ENCODE data around the gene MIDN. TPM values are rescaled to one million over a fixed set of nuclear protein-coding genes. Genes with fewer than 3 reads are reported as not detected.

The MIDN gene
- polyA plus RNA-seq, 2 of the 4 experiments (the other 2 are of a cell fraction): 9.1 to 31.4 TPM

DNA sequence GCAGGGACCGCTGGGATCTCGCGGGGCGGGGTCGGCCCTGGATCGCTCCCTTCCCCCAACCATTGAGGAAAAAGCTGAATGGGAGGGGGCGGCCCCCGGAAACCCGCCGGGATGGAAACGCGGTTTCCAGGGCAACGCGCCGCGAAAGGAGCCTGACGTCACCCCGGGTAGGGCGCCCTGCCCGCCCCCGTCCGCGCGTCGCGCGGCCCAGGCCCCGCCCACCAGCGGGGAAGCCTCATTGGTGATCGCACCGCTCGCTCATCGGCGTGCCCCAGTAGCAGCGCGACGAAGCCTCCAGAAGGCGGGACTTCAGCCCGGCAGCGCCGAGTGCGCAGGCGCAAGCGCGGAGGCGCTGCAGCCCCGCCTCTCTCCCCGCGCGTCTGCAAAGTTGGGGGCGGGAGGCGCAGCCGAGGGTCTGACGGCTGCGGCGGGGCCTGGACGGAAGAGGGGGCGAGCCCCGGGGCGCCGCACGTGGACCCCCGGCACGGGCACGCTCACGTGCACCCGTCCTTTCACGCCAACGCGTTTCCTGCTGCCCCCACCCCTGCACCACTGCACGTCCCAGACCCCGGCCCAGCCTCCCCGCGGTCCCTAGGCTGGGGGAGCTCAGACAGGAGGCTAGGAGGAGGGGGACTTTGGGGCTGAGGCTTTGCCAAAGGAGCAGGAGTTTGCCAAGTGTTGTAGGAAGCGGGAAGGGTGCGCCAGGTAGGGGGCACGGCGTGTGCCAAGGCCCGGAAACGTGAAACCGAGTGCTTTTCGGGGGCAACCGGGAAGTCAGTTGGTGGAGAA lies 12.6 kb downstream of the MIDN start:
- peak overlapping the region; percentile 73 for H3K4me3 ChIP-seq
- peak overlapping the region; percentile 100 for H3K4me2 ChIP-seq
- POLR2A ChIA-PET: interaction anchor here (0.8 to 2.0 kb wide), 3 partner anchors 8 to 17 kb away, joined by 3 to 14 read pairs (median 10); partner anchors contain the start of gene CIRBP
- peaks cover 76% of the 10 kb centered on the region for H3K4me1 ChIP-seq
- ATAC-seq (peak; percentile 32 to 67), FAIRE-seq (no peak), DNase-seq (ENCODE audit: low read depth in 1 of 2, low spot score in 1 of 2) (peak; percentile 69 to 95)
- H3K27ac ChIP-seq: peak overlapping the region; percentile 98 to 100
- WGBS (ENCODE audit: missing lambda C conversion rate): 2% methylated on average over 28 of the region's 83 CpGs
- H3K9me3 ChIP-seq: no peaks in the 10 kb centered on the region
- CTCF ChIA-PET: interaction anchor here (0.6 to 18.7 kb wide), 3 partner anchors 9 to 68 kb away, joined by 3 to 500 read pairs (median 6); partner anchors contain the start of gene ATP5F1D
- TF ChIP-seq POLR2A (IDR thresholded peaks at IDR 0.05; ENCODE audit: low read length) (peak; percentile 15; the same call in 1 of the 2 replicates), JUN (IDR thresholded peaks at IDR 0.05) (no peak; a peak in 2 of 5 replicates), POLR2AphosphoS2 (conservative IDR thresholded peaks at IDR 0.05; ENCODE audit: low read length) (peak; percentile 2; the same call in 1 of the 2 replicates), PBX3 (IDR thresholded peaks at IDR 0.05) (peak; percentile 95), FOXS1 (CRISPR knock-in tag; IDR thresholded peaks at IDR 0.05) (no peak), TFCP2L1 (CRISPR knock-in tag; IDR thresholded peaks at IDR 0.05) (no peak), CBX2 (IDR thresholded peaks at IDR 0.05; ENCODE audit: borderline replicate concordance, low read depth) (no peak), NFE2L2 (conservative IDR thresholded peaks at IDR 0.05; ENCODE audit: low read length) (no peak), FOSB (CRISPR knock-in tag; IDR thresholded peaks at IDR 0.05) (peak; percentile 82), MYC (IDR thresholded peaks at IDR 0.05; ENCODE audit: borderline replicate concordance, low read length) (peak; percentile 66; the same call in 1 of the 2 replicates), FOSL2 (IDR thresholded peaks at IDR 0.05) (no peak), FOSL2 (CRISPR knock-in tag; IDR thresholded peaks at IDR 0.05) (no peak), RCOR1 (IDR thresholded peaks at IDR 0.05; ENCODE audit: low read depth, low read length) (no peak), MAX (IDR thresholded peaks at IDR 0.05) (peak; percentile 25; the same call in 1 of the 2 replicates), BHLHE40 (IDR thresholded peaks at IDR 0.05; ENCODE audit: low read depth, low read length) (peak; percentile 55; the same call in 1 of the 2 replicates)

GRCh38 chr19:1261538-1261797 lies 13.1 kb downstream of the MIDN start:
- no peak for FAIRE-seq
- H3K9me3 ChIP-seq: no peaks in the 10 kb centered on the region
- peak overlapping the region; percentile 98 to 100 for H3K27ac ChIP-seq
- no peak for ATAC-seq
- H3K4me1 ChIP-seq: peaks cover 74% of the 10 kb centered on the region
- ChIA-PET CTCF (interaction anchor here (1.5 to 18.7 kb wide), 2 partner anchors 10 to 18 kb away, joined by 6 to 500 read pairs; partner anchors contain the start of gene ATP5F1D), POLR2A (interaction anchor here (1.5 to 2.0 kb wide), 2 partner anchors 8 kb away, joined by 10 to 14 read pairs; partner anchors contain the start of gene CIRBP)
- peak in 1 of 2 experiments; percentile 53 for DNase-seq (ENCODE audit: low read depth in 1 of 2, low spot score in 1 of 2)
- peak overlapping the region; percentile 73 for H3K4me3 ChIP-seq
- TF ChIP-seq EHF (CRISPR knock-in tag; IDR thresholded peaks at IDR 0.05) (no peak), MAX (IDR thresholded peaks at IDR 0.05) (0 out of 2 replicates have a peak, but pooled peaks have one; percentile 24), HEYL (CRISPR knock-in tag; IDR thresholded peaks at IDR 0.05) (no peak), NR3C1 (IDR thresholded peaks at IDR 0.05) (no peak), JUN (IDR thresholded peaks at IDR 0.05) (no peak), ZFP36 (IDR thresholded peaks at IDR 0.05; ENCODE audit: borderline replicate concordance, partially characterized antibody) (no peak), RCOR1 (IDR thresholded peaks at IDR 0.05; ENCODE audit: low read depth, low read length) (no peak)
- WGBS (ENCODE audit: missing lambda C conversion rate): 8% methylated on average over 14 of the region's 14 CpGs
- H3K4me2 ChIP-seq: peak overlapping the region; percentile 91

GRCh38 chr19:1261798-1262622 lies 13.6 kb downstream of the MIDN start:
- Histone ChIP-seq H3K27ac (peak overlapping the region; percentile 98 to 100), H3K4me1 (peaks cover 68% of the 10 kb centered on the region), H3K9me3 (no peaks in the 10 kb centered on the region), H3K4me2 (peak overlapping the region; percentile 91), H3K4me3 (peak overlapping the region; percentile 73)
- 0 out of 2 replicates have a peak, but pooled peaks have one; percentile 12 for TF ChIP-seq MAX (IDR thresholded peaks at IDR 0.05)
- TF ChIP-seq, protein P1, sequence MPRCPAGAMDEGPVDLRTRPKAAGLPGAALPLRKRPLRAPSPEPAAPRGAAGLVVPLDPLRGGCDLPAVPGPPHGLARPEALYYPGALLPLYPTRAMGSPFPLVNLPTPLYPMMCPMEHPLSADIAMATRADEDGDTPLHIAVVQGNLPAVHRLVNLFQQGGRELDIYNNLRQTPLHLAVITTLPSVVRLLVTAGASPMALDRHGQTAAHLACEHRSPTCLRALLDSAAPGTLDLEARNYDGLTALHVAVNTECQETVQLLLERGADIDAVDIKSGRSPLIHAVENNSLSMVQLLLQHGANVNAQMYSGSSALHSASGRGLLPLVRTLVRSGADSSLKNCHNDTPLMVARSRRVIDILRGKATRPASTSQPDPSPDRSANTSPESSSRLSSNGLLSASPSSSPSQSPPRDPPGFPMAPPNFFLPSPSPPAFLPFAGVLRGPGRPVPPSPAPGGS (IDR thresholded peaks at IDR 0.05): 0 out of 3 replicates have a peak, but pooled peaks have one; percentile 10
- no peak for TF ChIP-seq PBX3 (IDR thresholded peaks at IDR 0.05)
- TF ChIP-seq POLR2A (IDR thresholded peaks at IDR 0.05; ENCODE audit: low read length): peak; percentile 10; the same call in 1 of the 2 replicates
- CTCF ChIA-PET: interaction anchor here (1.5 to 18.7 kb wide), 3 partner anchors 9 to 18 kb away, joined by 6 to 500 read pairs (median 10); partner anchors contain the start of gene ATP5F1D
- peak; percentile 26 to 80 for DNase-seq (ENCODE audit: low read depth in 1 of 2, low spot score in 1 of 2)
- 1% methylated on average over 11 of the region's 28 CpGs for whole genome bisulfite sequencing (ENCODE audit: missing lambda C conversion rate)
- POLR2A ChIA-PET: interaction anchor here (0.7 to 2.0 kb wide), 4 partner anchors 7 to 18 kb away, joined by 3 to 14 read pairs (median 6); partner anchors contain the start of genes CIRBP and FAM174C
- peak in 1 of 2 experiments; percentile 15; a peak in 3 of 6 replicates for ATAC-seq
- FAIRE-seq: no peak

Measured in A549 (cell line).